Hippocampal formation (tissue), 2 donors: ENCODE data around the gene SGSM1.

ENCODE experiments used
- DNase-seq, 2 donors: peaks; one replicate each; lab custom pipeline; 2025; lab: John Stamatoyannopoulos, UW

SGSM1 gene

DNA sequence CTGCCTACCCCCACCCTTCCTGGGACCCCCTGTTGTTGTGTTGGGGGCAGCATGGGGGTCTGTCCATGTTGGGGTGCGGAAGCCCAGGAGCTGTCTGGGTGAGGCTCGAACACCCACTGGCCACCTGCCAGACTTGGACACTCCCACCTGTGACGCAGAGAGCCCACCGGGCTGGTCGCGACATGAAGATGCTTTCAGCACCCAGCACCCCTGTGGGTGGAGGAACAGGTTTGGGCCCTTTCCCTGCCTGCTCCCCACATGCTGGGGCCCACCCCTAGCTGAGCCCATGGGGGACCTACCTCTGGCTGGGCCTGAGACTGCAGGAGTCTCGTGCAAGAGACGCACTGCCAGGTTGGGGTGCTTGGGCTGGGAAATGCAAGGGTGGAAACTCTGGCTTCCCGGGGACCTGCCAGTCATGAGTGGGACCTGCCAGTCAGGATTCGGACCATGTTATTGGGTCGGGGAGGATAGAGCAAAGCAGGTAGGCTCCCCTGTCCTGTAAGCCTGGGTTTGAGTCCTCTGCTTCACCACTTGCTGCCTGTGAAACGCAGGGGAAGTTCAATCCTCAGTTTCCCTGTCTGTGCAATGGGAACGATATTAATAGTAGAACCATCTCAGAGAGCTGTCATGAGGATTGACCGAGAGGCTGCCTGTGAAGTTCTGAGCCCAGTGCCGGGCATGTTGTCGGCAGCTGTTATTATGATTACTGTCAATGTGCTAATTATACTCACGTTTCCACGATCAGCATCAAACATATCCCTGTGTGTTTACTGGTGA, 170.6 kb downstream of the SGSM1 start:
- no peak for DNase-seq
